WTC11 (cell line): ENCODE results near the gene DYNLRB1.

ENCODE experiments used
- FOXJ3 ChIP-seq: sonication (generic); formaldehyde crosslinking; IDR thresholded peaks from 2 replicates; pipeline ENCODE4 v1.9.0; 2021; ENCODE audit warnings: missing genetic modification reagents, mild to moderate bottlenecking, borderline replicate concordance
- TF ChIP-seq, protein P1 (sequence below): fragments of 200-600 bp; IDR thresholded peaks from 2 replicates; pipeline ENCODE4 v1.8.0; 2022; ENCODE audit warnings: antibody characterized with exemption
- TF ChIP-seq, protein P2 (sequence below): sonication (generic); formaldehyde crosslinking; IDR thresholded peaks from 2 replicates; pipeline ENCODE4 v1.8.1; 2023; ENCODE audit warnings: mild to moderate bottlenecking, missing genetic modification reagents, moderate library complexity

DNA sequence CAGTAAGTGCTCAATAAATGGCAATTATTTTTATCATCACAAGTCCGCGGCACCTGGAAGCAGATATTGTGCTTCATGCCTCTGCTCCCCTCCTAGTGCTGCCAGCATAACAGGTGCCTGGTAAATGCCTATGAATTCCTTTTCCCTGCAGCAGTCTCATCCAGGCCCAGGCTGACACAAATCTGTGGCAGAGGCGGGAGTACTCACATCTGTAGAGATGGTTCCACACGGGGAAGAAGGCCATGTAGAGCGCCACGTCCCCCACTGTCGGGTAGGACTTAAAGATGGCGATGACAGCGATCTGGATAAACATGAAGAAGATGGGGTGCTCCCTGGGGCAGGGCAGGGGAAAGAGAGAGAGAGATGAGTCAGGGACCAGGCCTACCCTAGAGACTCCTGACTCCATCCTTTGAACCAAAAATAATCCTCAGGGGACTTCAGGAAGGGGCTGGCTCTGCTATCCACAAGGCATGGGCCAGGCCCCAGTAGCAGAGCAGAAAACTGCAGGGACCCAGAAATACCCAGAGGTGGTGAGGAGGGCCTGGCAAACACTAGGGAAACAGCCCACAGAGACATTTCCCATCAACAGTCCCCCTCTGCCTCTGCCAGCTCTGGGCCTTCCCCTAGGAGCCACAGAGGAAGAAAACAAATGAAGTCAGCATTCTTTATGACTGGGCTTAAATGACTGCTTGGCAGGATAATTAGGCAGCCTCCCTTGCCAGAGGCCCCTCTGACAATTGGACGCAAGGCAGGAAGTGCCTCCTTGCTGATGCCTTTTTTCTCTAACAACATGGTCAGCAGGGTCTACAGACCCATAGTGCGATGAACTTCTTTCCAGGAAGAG is 65.3 kb downstream of the DYNLRB1 start:
- TF ChIP-seq, protein P1, sequence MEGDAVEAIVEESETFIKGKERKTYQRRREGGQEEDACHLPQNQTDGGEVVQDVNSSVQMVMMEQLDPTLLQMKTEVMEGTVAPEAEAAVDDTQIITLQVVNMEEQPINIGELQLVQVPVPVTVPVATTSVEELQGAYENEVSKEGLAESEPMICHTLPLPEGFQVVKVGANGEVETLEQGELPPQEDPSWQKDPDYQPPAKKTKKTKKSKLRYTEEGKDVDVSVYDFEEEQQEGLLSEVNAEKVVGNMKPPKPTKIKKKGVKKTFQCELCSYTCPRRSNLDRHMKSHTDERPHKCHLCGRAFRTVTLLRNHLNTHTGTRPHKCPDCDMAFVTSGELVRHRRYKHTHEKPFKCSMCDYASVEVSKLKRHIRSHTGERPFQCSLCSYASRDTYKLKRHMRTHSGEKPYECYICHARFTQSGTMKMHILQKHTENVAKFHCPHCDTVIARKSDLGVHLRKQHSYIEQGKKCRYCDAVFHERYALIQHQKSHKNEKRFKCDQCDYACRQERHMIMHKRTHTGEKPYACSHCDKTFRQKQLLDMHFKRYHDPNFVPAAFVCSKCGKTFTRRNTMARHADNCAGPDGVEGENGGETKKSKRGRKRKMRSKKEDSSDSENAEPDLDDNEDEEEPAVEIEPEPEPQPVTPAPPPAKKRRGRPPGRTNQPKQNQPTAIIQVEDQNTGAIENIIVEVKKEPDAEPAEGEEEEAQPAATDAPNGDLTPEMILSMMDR, result no peak
- no peak for TF ChIP-seq FOXJ3 (CRISPR knock-in tag)
- TF ChIP-seq, protein P2, sequence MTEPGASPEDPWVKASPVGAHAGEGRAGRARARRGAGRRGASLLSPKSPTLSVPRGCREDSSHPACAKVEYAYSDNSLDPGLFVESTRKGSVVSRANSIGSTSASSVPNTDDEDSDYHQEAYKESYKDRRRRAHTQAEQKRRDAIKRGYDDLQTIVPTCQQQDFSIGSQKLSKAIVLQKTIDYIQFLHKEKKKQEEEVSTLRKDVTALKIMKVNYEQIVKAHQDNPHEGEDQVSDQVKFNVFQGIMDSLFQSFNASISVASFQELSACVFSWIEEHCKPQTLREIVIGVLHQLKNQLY (CRISPR knock-in tag), result no peak
